ENCODE data around the gene CAVIN4. TPM values are rescaled to one million over a fixed set of nuclear protein-coding genes. Genes with fewer than 3 reads are reported as not detected.

CAVIN4 gene, protein sequence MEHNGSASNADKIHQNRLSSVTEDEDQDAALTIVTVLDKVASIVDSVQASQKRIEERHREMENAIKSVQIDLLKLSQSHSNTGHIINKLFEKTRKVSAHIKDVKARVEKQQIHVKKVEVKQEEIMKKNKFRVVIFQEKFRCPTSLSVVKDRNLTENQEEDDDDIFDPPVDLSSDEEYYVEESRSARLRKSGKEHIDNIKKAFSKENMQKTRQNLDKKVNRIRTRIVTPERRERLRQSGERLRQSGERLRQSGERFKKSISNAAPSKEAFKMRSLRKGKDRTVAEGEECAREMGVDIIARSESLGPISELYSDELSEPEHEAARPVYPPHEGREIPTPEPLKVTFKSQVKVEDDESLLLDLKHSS
- 1.9 and 2.0 TPM in 2 replicates for polyA plus RNA-seq (2013)

DNA sequence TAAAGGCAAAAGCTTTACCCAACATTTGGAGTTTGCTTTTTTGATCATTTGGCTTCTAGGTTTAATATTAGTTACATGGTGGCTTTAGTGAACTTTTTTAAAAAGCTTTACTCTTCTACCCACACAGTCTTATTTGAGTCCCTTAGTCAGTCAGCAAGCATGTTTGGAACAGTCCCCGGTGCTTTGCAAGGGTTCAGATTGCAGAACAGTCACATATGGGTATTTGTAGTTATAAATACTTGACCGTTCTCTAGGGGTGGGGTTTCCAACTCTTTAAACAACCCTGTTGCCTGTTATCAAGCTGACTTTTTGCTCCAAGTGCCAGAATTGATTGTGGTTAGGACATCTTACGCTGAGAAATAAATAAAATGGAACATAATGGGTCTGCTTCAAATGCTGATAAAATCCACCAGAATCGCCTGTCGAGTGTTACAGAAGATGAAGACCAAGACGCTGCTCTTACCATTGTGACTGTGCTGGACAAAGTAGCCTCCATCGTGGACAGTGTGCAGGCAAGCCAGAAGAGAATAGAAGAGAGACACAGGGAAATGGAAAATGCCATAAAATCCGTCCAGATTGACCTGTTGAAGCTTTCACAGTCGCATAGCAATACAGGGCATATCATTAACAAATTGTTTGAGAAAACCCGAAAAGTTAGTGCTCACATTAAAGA lies at the start of gene CAVIN4:
Gene CAVIN4 (plus strand): TSS at position 304 of the 673 bp plus-strand sequence. CDS start 65 bp downstream, at position 369.
- no peaks in the 10 kb centered on the region for H3K79me1 ChIP-seq (ENCODE audit: low read length)
- no peak within 1 kb of the TSS for H3K4ac ChIP-seq (ENCODE audit: low read depth, low read length)
- no peaks in the 10 kb centered on the region for H3K79me2 ChIP-seq (ENCODE audit: control insufficient read depth, insufficient read depth, low read length, poor library complexity)
- H4K12ac ChIP-seq (ENCODE audit: low read depth, low read length) = no peak within 1 kb of the TSS
- H2BK5ac ChIP-seq (ENCODE audit: low read depth, low read length, poor library complexity) = no peak within 1 kb of the TSS
- peaks cover 2 to 6% of the 10 kb centered on the region in 2 experiments for H3K36me3 ChIP-seq (ENCODE audit: control insufficient read depth in 1 of 2, insufficient read depth in 2 of 2, low read length in 2 of 2)
- no peak within 1 kb of the TSS for H2AK5ac ChIP-seq (ENCODE audit: low read length)
- H3K18ac ChIP-seq (ENCODE audit: low read length) = no peak within 1 kb of the TSS
- no CpG with 5 or more reads among the region's 10 CpGs for WGBS (ENCODE audit: extremely low coverage, insufficient coverage, insufficient read length)
- no peak within 1 kb of the TSS for H3K14ac ChIP-seq (ENCODE audit: low read length)
- no peak within 1 kb of the TSS for H4K8ac ChIP-seq (ENCODE audit: low read depth, low read length)
- H3K4me1 ChIP-seq (ENCODE audit: control insufficient read depth in 1 of 2, insufficient read depth in 2 of 2, low read length in 2 of 2) = no peaks in the 10 kb centered on the region
- no peak within 1 kb of the TSS for H3K4me3 ChIP-seq (ENCODE audit: low read depth, low read length)
- H3K9me3 ChIP-seq (ENCODE audit: insufficient read depth, low read depth, low read length) = no peaks in the 10 kb centered on the region
- H3K4me2 ChIP-seq (ENCODE audit: low read length) = no peak within 1 kb of the TSS
- H2BK120ac ChIP-seq (ENCODE audit: insufficient read depth, low read length, poor library complexity) = no peak within 1 kb of the TSS
- H3K9ac ChIP-seq (ENCODE audit: low read length) = no peak within 1 kb of the TSS
- H4K91ac ChIP-seq (ENCODE audit: low read depth, low read length) = no peak within 1 kb of the TSS
- peak in 1 of 2 donors; percentile 25 for DNase-seq
- no peak within 1 kb of the TSS for H2AFZ ChIP-seq (ENCODE audit: insufficient read depth, low read length, poor library complexity)
- no peak within 1 kb of the TSS for H3K27ac ChIP-seq (ENCODE audit: low read depth, low read length)
- H3K27me3 ChIP-seq (ENCODE audit: insufficient read depth, low read length) = no peaks in the 10 kb centered on the region
- H2BK12ac ChIP-seq (ENCODE audit: low read length) = no peak within 1 kb of the TSS
- no peak within 1 kb of the TSS for H3K23ac ChIP-seq (ENCODE audit: low read length)

- no peak overlapping the region for H4K91ac ChIP-seq (ENCODE audit: low read depth, low read length)
- H3K9me3 ChIP-seq (ENCODE audit: insufficient read depth, low read depth, low read length) = no peaks in the 10 kb centered on the region
- no peak overlapping the region for H2BK120ac ChIP-seq (ENCODE audit: insufficient read depth, low read length, poor library complexity)
- no peak overlapping the region for H2BK12ac ChIP-seq (ENCODE audit: low read length)
- H3K14ac ChIP-seq (ENCODE audit: low read length) = no peak overlapping the region
- no peaks in the 10 kb centered on the region for H3K79me2 ChIP-seq (ENCODE audit: control insufficient read depth, insufficient read depth, low read length, poor library complexity)
- DNase-seq = no peak
- H2BK5ac ChIP-seq (ENCODE audit: low read depth, low read length, poor library complexity) = no peak overlapping the region
- H3K4ac ChIP-seq (ENCODE audit: low read depth, low read length) = no peak overlapping the region
- H2AFZ ChIP-seq (ENCODE audit: insufficient read depth, low read length, poor library complexity) = no peak overlapping the region
- no peak overlapping the region for H4K8ac ChIP-seq (ENCODE audit: low read depth, low read length)
- H3K4me3 ChIP-seq (ENCODE audit: low read depth, low read length) = no peak overlapping the region
- peaks cover 5 to 6% of the 10 kb centered on the region in 2 experiments for H3K36me3 ChIP-seq (ENCODE audit: control insufficient read depth in 1 of 2, insufficient read depth in 2 of 2, low read length in 2 of 2)
- no peak overlapping the region for H4K12ac ChIP-seq (ENCODE audit: low read depth, low read length)
- no peak overlapping the region for H3K18ac ChIP-seq (ENCODE audit: low read length)
- H3K4me2 ChIP-seq (ENCODE audit: low read length) = no peak overlapping the region
- no peak overlapping the region for H3K27ac ChIP-seq (ENCODE audit: low read depth, low read length)
- no peaks in the 10 kb centered on the region for H3K79me1 ChIP-seq (ENCODE audit: low read length)
- H2AK5ac ChIP-seq (ENCODE audit: low read length) = no peak overlapping the region
- no peaks in the 10 kb centered on the region for H3K27me3 ChIP-seq (ENCODE audit: insufficient read depth, low read length)
- no CpG with 5 or more reads among the region's 4 CpGs for WGBS (ENCODE audit: extremely low coverage, insufficient coverage, insufficient read length)
- H3K9ac ChIP-seq (ENCODE audit: low read length) = no peak overlapping the region
- H3K4me1 ChIP-seq (ENCODE audit: control insufficient read depth in 1 of 2, insufficient read depth in 2 of 2, low read length in 2 of 2) = no peaks in the 10 kb centered on the region
- no peak overlapping the region for H3K23ac ChIP-seq (ENCODE audit: low read length)
Measured at GRCh38 chr9:100534401-100534800, 43.5 kb upstream of the CAVIN4 start.

DNA sequence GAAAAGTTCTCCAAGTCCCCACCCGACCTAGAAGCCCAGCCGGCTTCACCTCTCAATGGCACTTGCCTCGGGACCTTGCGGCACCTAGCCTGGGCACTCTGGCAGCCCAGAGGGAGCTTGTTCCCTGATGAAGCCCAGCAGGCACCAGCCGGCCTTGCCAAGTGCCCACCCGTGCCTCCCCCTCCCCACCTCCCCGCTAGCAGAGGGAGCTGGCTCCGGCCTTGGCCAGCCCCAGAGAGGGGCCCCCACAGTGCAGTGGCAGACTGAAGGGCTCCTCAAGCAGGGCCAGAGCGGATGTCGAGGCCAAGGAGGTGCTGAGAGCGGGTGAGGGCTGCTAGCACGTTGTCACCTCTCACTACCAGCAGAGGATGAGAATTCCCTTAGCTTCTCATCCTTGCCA lies 37.6 kb upstream of the CAVIN4 start:
- no CpG with 5 or more reads among the region's 12 CpGs for WGBS (ENCODE audit: extremely low coverage, insufficient coverage, insufficient read length)
- no peaks in the 10 kb centered on the region for H3K79me1 ChIP-seq (ENCODE audit: low read length)
- no peak overlapping the region for H3K23ac ChIP-seq (ENCODE audit: low read length)
- no peak overlapping the region for H3K27ac ChIP-seq (ENCODE audit: low read depth, low read length)
- peaks cover 4% of the 10 kb centered on the region for H3K9me3 ChIP-seq (ENCODE audit: insufficient read depth, low read depth, low read length)
- DNase-seq = no peak
- no peak overlapping the region for H3K18ac ChIP-seq (ENCODE audit: low read length)
- no peak overlapping the region for H2BK12ac ChIP-seq (ENCODE audit: low read length)
- no peak overlapping the region for H3K4ac ChIP-seq (ENCODE audit: low read depth, low read length)
- no peak overlapping the region for H4K91ac ChIP-seq (ENCODE audit: low read depth, low read length)
- H3K4me1 ChIP-seq (ENCODE audit: control insufficient read depth in 1 of 2, insufficient read depth in 2 of 2, low read length in 2 of 2) = no peaks in the 10 kb centered on the region
- no peak overlapping the region for H3K9ac ChIP-seq (ENCODE audit: low read length)
- H4K8ac ChIP-seq (ENCODE audit: low read depth, low read length) = no peak overlapping the region
- H2BK120ac ChIP-seq (ENCODE audit: insufficient read depth, low read length, poor library complexity) = no peak overlapping the region
- no peak overlapping the region for H4K12ac ChIP-seq (ENCODE audit: low read depth, low read length)
- no peaks in the 10 kb centered on the region for H3K27me3 ChIP-seq (ENCODE audit: insufficient read depth, low read length)
- no peak overlapping the region for H2BK5ac ChIP-seq (ENCODE audit: low read depth, low read length, poor library complexity)
- H2AFZ ChIP-seq (ENCODE audit: insufficient read depth, low read length, poor library complexity) = no peak overlapping the region
- no peak overlapping the region for H3K4me2 ChIP-seq (ENCODE audit: low read length)
- no peaks in the 10 kb centered on the region for H3K79me2 ChIP-seq (ENCODE audit: control insufficient read depth, insufficient read depth, low read length, poor library complexity)
- peaks cover 15 to 18% of the 10 kb centered on the region in 2 experiments for H3K36me3 ChIP-seq (ENCODE audit: control insufficient read depth in 1 of 2, insufficient read depth in 2 of 2, low read length in 2 of 2)
- H2AK5ac ChIP-seq (ENCODE audit: low read length) = no peak overlapping the region
- no peak overlapping the region for H3K14ac ChIP-seq (ENCODE audit: low read length)
- H3K4me3 ChIP-seq (ENCODE audit: low read depth, low read length) = no peak overlapping the region

GRCh38 chr9:100549048-100549447 lies 28.8 kb upstream of the CAVIN4 start:
- Histone ChIP-seq H3K9ac (ENCODE audit: low read length) (no peak overlapping the region), H3K23ac (ENCODE audit: low read length) (no peak overlapping the region), H3K4ac (ENCODE audit: low read depth, low read length) (no peak overlapping the region), H3K36me3 (ENCODE audit: control insufficient read depth in 1 of 2, insufficient read depth in 2 of 2, low read length in 2 of 2) (peaks cover 10 to 13% of the 10 kb centered on the region in 2 experiments), H2BK12ac (ENCODE audit: low read length) (no peak overlapping the region), H4K91ac (ENCODE audit: low read depth, low read length) (no peak overlapping the region), H2AK5ac (ENCODE audit: low read length) (no peak overlapping the region), H2BK5ac (ENCODE audit: low read depth, low read length, poor library complexity) (no peak overlapping the region), H3K79me1 (ENCODE audit: low read length) (no peaks in the 10 kb centered on the region), H4K8ac (ENCODE audit: low read depth, low read length) (no peak overlapping the region), H3K18ac (ENCODE audit: low read length) (no peak overlapping the region), H2BK120ac (ENCODE audit: insufficient read depth, low read length, poor library complexity) (no peak overlapping the region), H3K4me2 (ENCODE audit: low read length) (no peak overlapping the region), H3K79me2 (ENCODE audit: control insufficient read depth, insufficient read depth, low read length, poor library complexity) (no peaks in the 10 kb centered on the region), H3K4me1 (ENCODE audit: control insufficient read depth in 1 of 2, insufficient read depth in 2 of 2, low read length in 2 of 2) (no peaks in the 10 kb centered on the region), H4K12ac (ENCODE audit: low read depth, low read length) (no peak overlapping the region), H3K27ac (ENCODE audit: low read depth, low read length) (no peak overlapping the region), H3K9me3 (ENCODE audit: insufficient read depth, low read depth, low read length) (peaks cover 5% of the 10 kb centered on the region), H3K4me3 (ENCODE audit: low read depth, low read length) (no peak overlapping the region), H2AFZ (ENCODE audit: insufficient read depth, low read length, poor library complexity) (no peak overlapping the region), H3K14ac (ENCODE audit: low read length) (no peak overlapping the region), H3K27me3 (ENCODE audit: insufficient read depth, low read length) (no peaks in the 10 kb centered on the region)
- no CpG with 5 or more reads among the region's 5 CpGs for WGBS (ENCODE audit: extremely low coverage, insufficient coverage, insufficient read length)
- DNase-seq = no peak

All from trophoblast cell (in vitro differentiated cells and primary cell).